Measurements from ENCODE around the gene FAM237B.

The FAM237B gene

DNA sequence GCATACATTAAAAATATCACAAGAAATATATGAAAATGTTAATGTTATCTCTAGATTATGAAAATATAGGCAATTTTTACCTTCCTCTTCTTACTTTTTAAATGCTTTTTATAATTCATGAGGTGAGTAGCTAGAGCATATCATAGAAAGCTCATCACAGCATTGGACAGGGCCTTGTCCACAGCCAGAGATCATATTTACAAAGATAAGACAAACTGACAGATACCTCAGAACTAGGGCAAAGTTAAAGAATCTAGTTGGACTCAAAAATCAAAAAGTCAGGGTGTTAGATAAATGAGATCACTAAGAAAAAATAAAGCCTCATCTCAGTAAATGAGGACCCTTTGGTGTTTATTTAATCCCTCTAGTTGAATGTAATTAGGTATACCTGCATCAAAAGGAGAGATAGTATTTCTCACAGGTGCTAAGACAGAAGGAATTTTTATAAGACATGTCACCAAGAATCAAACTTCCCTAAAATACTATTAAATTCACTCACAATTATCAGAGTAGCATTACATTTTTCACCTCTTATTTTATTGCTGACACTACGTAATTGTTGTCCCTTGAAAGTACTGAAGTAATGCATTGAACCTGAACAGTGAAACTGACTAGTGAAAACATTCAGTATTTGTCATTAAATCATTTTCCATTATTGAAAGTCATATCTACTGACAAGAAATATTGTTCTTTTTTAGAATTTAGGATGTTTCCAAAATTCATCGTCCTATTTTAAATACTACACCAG lies 50.5 kb downstream of the FAM237B start:
- Histone ChIP-seq H3K9me2 (replicated peaks; ENCODE audit: control insufficient read depth, low read length) (no peaks in the 10 kb centered on the region), H3K4me1 (ENCODE audit: control insufficient read depth, low read length) (no peaks in the 10 kb centered on the region), H3K27ac (ENCODE audit: low read depth, low read length) (no peak overlapping the region), H3K79me2 (ENCODE audit: control insufficient read depth, low read length) (no peaks in the 10 kb centered on the region), H3F3A (ENCODE audit: control insufficient read depth, insufficient read depth) (no peaks in the 10 kb centered on the region), H4K20me1 (ENCODE audit: control insufficient read depth, insufficient read depth, low read depth, low read length) (no peaks in the 10 kb centered on the region), H3K27me3 (ENCODE audit: control insufficient read depth, low read length) (peaks cover 13% of the 10 kb centered on the region), H3K4me3 (ENCODE audit: low read length) (no peak overlapping the region), H3K4me2 (ENCODE audit: low read length) (no peak overlapping the region), H3K36me3 (ENCODE audit: control insufficient read depth, low read length) (no peaks in the 10 kb centered on the region), H3K9me3 (ENCODE audit: control insufficient read depth, insufficient read depth, low read length) (no peaks in the 10 kb centered on the region)
- TF ChIP-seq CTCF (IDR thresholded peaks at IDR 0.05; ENCODE audit: low read depth, low read length, poor library complexity, severe bottlenecking) (no peak), EZH2phosphoT487 (IDR thresholded peaks at IDR 0.05; ENCODE audit: borderline replicate concordance, low read length) (no peak)

DNA sequence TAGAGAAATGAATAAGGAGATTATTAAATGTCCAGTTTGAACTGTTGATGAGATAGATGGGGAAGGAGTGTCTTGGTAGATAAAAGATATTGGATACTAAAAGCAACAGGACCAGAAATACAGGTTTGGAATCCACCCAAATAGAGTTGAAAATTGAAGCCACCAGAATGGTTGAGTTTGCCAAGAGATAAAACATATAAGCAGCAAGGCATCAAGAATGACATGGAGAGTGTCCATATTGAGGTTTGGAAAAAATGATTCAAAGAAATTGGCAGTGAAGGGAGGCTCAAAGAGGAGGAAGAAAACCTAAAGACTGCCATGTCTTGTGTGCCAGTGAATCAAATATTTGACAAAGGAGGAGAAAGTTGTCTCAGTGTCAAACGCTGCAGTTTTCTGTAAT lies 51.9 kb downstream of the FAM237B start:
- H3K4me2 ChIP-seq (ENCODE audit: low read length), result no peak overlapping the region
- no peak for TF ChIP-seq EZH2phosphoT487 (IDR thresholded peaks at IDR 0.05; ENCODE audit: borderline replicate concordance, low read length)
- TF ChIP-seq CTCF (IDR thresholded peaks at IDR 0.05; ENCODE audit: low read depth, low read length, poor library complexity, severe bottlenecking), result no peak

GRCh38 chr7:90267263-90267858 lies 53.7 kb downstream of the FAM237B start:
- no peak overlapping the region for H3K4me2 ChIP-seq (ENCODE audit: low read length)
- no peaks in the 10 kb centered on the region for H3K4me1 ChIP-seq (ENCODE audit: control insufficient read depth, low read length)
- no peaks in the 10 kb centered on the region for H4K20me1 ChIP-seq (ENCODE audit: control insufficient read depth, insufficient read depth, low read depth, low read length)
- H3K4me3 ChIP-seq (ENCODE audit: low read length), result no peak overlapping the region
- H3K9me2 ChIP-seq (replicated peaks; ENCODE audit: control insufficient read depth, low read length), result no peaks in the 10 kb centered on the region
- no peaks in the 10 kb centered on the region for H3K36me3 ChIP-seq (ENCODE audit: control insufficient read depth, low read length)
- H3K27ac ChIP-seq (ENCODE audit: low read depth, low read length), result no peak overlapping the region
- H3F3A ChIP-seq (ENCODE audit: control insufficient read depth, insufficient read depth), result no peaks in the 10 kb centered on the region
- H3K27me3 ChIP-seq (ENCODE audit: control insufficient read depth, low read length), result peaks cover 7% of the 10 kb centered on the region
- no peaks in the 10 kb centered on the region for H3K79me2 ChIP-seq (ENCODE audit: control insufficient read depth, low read length)
- H3K9me3 ChIP-seq (ENCODE audit: control insufficient read depth, insufficient read depth, low read length), result no peaks in the 10 kb centered on the region
- TF ChIP-seq CTCF (IDR thresholded peaks at IDR 0.05; ENCODE audit: low read depth, low read length, poor library complexity, severe bottlenecking) (no peak), EZH2phosphoT487 (IDR thresholded peaks at IDR 0.05; ENCODE audit: borderline replicate concordance, low read length) (no peak)

More for the DNA sequence above, 51.9 kb downstream of the FAM237B start:
- no peaks in the 10 kb centered on the region for H3K36me3 ChIP-seq (ENCODE audit: control insufficient read depth, low read length)
- H3K9me2 ChIP-seq (replicated peaks; ENCODE audit: control insufficient read depth, low read length), result no peaks in the 10 kb centered on the region
- no peaks in the 10 kb centered on the region for H3F3A ChIP-seq (ENCODE audit: control insufficient read depth, insufficient read depth)
- no peaks in the 10 kb centered on the region for H3K9me3 ChIP-seq (ENCODE audit: control insufficient read depth, insufficient read depth, low read length)
- peaks cover 13% of the 10 kb centered on the region for H3K27me3 ChIP-seq (ENCODE audit: control insufficient read depth, low read length)
- no peaks in the 10 kb centered on the region for H3K4me1 ChIP-seq (ENCODE audit: control insufficient read depth, low read length)
- H3K27ac ChIP-seq (ENCODE audit: low read depth, low read length), result no peak overlapping the region
- H4K20me1 ChIP-seq (ENCODE audit: control insufficient read depth, insufficient read depth, low read depth, low read length), result no peaks in the 10 kb centered on the region
- no peak overlapping the region for H3K4me3 ChIP-seq (ENCODE audit: low read length)
- H3K79me2 ChIP-seq (ENCODE audit: control insufficient read depth, low read length), result no peaks in the 10 kb centered on the region
